OCI-LY1 (cell line): ENCODE measurements around the gene WDR6.

Source experiments
- EZH2 ChIP-seq: fragments of 200-600 bp; sonication (generic), shearing (Covaris generic); IDR thresholded peaks from 2 replicates; pipeline ENCODE4 v1.8.0; 2017; ENCODE audit warnings: borderline replicate concordance, mixed run types, mild to moderate bottlenecking, antibody characterized with exemption, low read length, moderate library complexity, mixed read lengths
- TF ChIP-seq, protein P1 (sequence below): fragments of 200-600 bp; sonication (generic), shearing (Covaris generic); IDR thresholded peaks from 2 replicates; pipeline ENCODE4 v1.5.1; 2017; ENCODE audit warnings: mild to moderate bottlenecking, antibody characterized with exemption, low read length, moderate library complexity, mixed read lengths

- TF ChIP-seq EZH2 = no peak
- TF ChIP-seq, protein P1, sequence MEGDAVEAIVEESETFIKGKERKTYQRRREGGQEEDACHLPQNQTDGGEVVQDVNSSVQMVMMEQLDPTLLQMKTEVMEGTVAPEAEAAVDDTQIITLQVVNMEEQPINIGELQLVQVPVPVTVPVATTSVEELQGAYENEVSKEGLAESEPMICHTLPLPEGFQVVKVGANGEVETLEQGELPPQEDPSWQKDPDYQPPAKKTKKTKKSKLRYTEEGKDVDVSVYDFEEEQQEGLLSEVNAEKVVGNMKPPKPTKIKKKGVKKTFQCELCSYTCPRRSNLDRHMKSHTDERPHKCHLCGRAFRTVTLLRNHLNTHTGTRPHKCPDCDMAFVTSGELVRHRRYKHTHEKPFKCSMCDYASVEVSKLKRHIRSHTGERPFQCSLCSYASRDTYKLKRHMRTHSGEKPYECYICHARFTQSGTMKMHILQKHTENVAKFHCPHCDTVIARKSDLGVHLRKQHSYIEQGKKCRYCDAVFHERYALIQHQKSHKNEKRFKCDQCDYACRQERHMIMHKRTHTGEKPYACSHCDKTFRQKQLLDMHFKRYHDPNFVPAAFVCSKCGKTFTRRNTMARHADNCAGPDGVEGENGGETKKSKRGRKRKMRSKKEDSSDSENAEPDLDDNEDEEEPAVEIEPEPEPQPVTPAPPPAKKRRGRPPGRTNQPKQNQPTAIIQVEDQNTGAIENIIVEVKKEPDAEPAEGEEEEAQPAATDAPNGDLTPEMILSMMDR = no peak
Observed at GRCh38 chr3:49015072-49015471, 7.9 kb downstream of the WDR6 start.
